Panc1 (cell line): ENCODE results near the gene GABARAP.

ENCODE experiments used
- CTCF ChIP-seq: fragments of 450-650 bp; IDR thresholded peaks from 2 replicates; pipeline ENCODE4 v1.5.1; 2017; ENCODE audit warnings: mild to moderate bottlenecking
- POLR2AphosphoS5 ChIP-seq: IDR thresholded peaks from 2 replicates; pipeline ENCODE4 v1.6.1; 2012; ENCODE audit warnings: mild to moderate bottlenecking, low read depth, low read length, moderate library complexity
- REST ChIP-seq, 2 experiments: IDR thresholded peaks; 2 replicates each; pipeline ENCODE4 v1.6.1; 2011 to 2012; ENCODE audit warnings: low read depth in 2 of 2, control low read depth in 1 of 2, low read length in 1 of 2, mild to moderate bottlenecking in 1 of 2, moderate library complexity in 1 of 2; ENCODE audit not compliant: insufficient read depth in 1 of 2

- TF ChIP-seq CTCF (no peak), REST (IDR thresholded peaks at IDR 0.05; ENCODE audit: insufficient read depth in 1 of 2, low read depth in 2 of 2, low read length in 1 of 2) (no peak), POLR2AphosphoS5 (no peak)
Observed at GRCh38 chr17:7290166-7290565, 47.9 kb upstream of the GABARAP start.
